ENCODE results near the gene TFF2. TPM values are rescaled to one million over a fixed set of nuclear protein-coding genes. Genes with fewer than 3 reads are reported as not detected.

TFF2 gene
- total RNA-seq, 1 experiment from 2014 or later = 1.1 TPM

GRCh38 chr21:42376338-42376982, 25.7 kb upstream of the TFF2 start:
- no peak for DNase-seq (ENCODE audit: low read depth, low spot score)
- Histone ChIP-seq H3K27ac (ENCODE audit: low read length) (no peak overlapping the region), H3K4me1 (ENCODE audit: control insufficient read depth, insufficient read depth, low read length) (no peaks in the 10 kb centered on the region), H3K9me3 (ENCODE audit: control insufficient read depth, insufficient read depth, low read depth, low read length) (no peaks in the 10 kb centered on the region), H3K4me3 (ENCODE audit: low read depth in 2 of 2, low read length in 2 of 2) (no peak overlapping the region), H3K36me3 (ENCODE audit: control insufficient read depth, insufficient read depth, low read length) (no peaks in the 10 kb centered on the region), H3K27me3 (ENCODE audit: control insufficient read depth, insufficient read depth, low read length) (no peaks in the 10 kb centered on the region)
- ChIA-PET POLR2A (no interaction called here), CTCF (no interaction called here)
- TF ChIP-seq POLR2AphosphoS5 (IDR thresholded peaks at IDR 0.05; ENCODE audit: low read depth, low read length) = no peak
- no peak for TF ChIP-seq CTCF (IDR thresholded peaks at IDR 0.05)
- no peak for TF ChIP-seq REST (IDR thresholded peaks at IDR 0.05; ENCODE audit: insufficient read depth in 1 of 2, low read depth in 2 of 2, low read length in 1 of 2)
- no peak for TF ChIP-seq SIN3A (IDR thresholded peaks at IDR 0.05; ENCODE audit: borderline replicate concordance, insufficient read depth, low read depth, low read length)
- no peak for TF ChIP-seq TCF7L2 (IDR thresholded peaks at IDR 0.05; ENCODE audit: low read depth, low read length)
- in situ Hi-C loops (cut with HindIII; ENCODE audit: low pct_unique_long_range_greater_than_20kb, low sequenced_read_pairs) (no loop called here), intact Hi-C loops (cut with micrococcal nuclease; ENCODE audit: unreplicated experiment) (no loop called here)
- BruUV-seq (replicated peaks) = no TSS peak
- ATAC-seq = no peak

- no peaks in the 10 kb centered on the region for H3K4me1 ChIP-seq (ENCODE audit: control insufficient read depth, insufficient read depth, low read length)
- ChIA-PET CTCF (no interaction called here), POLR2A (no interaction called here)
- ATAC-seq (no peak), DNase-seq (ENCODE audit: low read depth, low spot score) (no peak)
- H3K4me3 ChIP-seq (ENCODE audit: low read depth in 2 of 2, low read length in 2 of 2) = no peak overlapping the region
- no peak overlapping the region for H3K27ac ChIP-seq (ENCODE audit: low read length)
- H3K27me3 ChIP-seq (ENCODE audit: control insufficient read depth, insufficient read depth, low read length) = no peaks in the 10 kb centered on the region
- intact Hi-C loops (cut with micrococcal nuclease; ENCODE audit: unreplicated experiment) = no loop called here
- in situ Hi-C loops (cut with HindIII; ENCODE audit: low pct_unique_long_range_greater_than_20kb, low sequenced_read_pairs) = no loop called here
- no peaks in the 10 kb centered on the region for H3K36me3 ChIP-seq (ENCODE audit: control insufficient read depth, insufficient read depth, low read length)
- BruUV-seq (replicated peaks) = no TSS peak
- H3K9me3 ChIP-seq (ENCODE audit: control insufficient read depth, insufficient read depth, low read depth, low read length) = no peaks in the 10 kb centered on the region
- no peak for TF ChIP-seq POLR2AphosphoS5 (IDR thresholded peaks at IDR 0.05; ENCODE audit: low read depth, low read length)
- TF ChIP-seq TCF7L2 (IDR thresholded peaks at IDR 0.05; ENCODE audit: low read depth, low read length) = no peak
- no peak for TF ChIP-seq CTCF (IDR thresholded peaks at IDR 0.05)
- no peak for TF ChIP-seq REST (IDR thresholded peaks at IDR 0.05; ENCODE audit: insufficient read depth in 1 of 2, low read depth in 2 of 2, low read length in 1 of 2)
- no peak for TF ChIP-seq SIN3A (IDR thresholded peaks at IDR 0.05; ENCODE audit: borderline replicate concordance, insufficient read depth, low read depth, low read length)
Measured at GRCh38 chr21:42375966-42376337, 25.2 kb upstream of the TFF2 start.

All from Panc1 (cell line).